HG02973 (cell line): ENCODE data around the gene KNCN.

ENCODE experiments used
- ATAC-seq: cut with Tn5 transposase; IDR thresholded peaks from one replicate; pipeline ENCODE4 v1.9.1; 2021; ENCODE audit warnings: moderate library complexity; ENCODE audit not compliant: unreplicated experiment

Gene KNCN

DNA sequence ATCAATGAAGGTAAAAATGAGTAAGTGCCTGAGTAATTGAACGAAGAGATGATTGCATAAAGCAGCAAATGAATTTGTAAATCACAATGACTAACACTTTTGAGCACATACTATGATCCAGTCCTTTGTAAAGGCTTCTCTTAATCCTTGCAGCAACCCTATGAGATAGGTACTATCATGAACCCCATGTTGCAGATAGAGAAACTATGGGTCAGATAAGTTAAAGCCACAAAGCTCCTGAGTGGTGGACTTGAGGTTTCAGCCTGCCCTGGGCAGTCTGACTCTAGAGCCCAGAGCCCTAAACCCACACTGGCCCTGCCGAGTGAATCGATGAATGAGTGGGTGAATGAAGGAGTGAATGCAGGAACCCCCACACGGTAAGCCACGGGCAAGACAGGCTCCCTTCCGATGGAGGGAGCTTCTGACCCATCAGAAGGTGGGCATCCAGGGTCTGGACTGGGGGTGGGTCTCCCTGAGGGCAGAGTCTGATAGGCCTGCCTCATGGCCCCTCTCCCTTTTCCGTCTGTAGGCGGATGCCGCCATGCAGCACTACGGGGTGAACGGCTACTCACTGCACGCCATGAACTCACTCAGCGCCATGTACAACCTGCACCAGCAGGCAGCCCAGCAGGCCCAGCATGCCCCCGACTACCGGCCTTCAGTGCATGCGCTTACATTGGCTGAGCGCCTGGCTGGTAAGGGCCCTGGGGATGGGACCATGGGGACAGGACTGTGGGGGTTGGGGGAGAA is 44.8 kb downstream of the KNCN start:
- ATAC-seq, result no peak

- no peak for ATAC-seq
Observed at GRCh38 chr1:46503421-46503820, 48.0 kb downstream of the KNCN start.

DNA sequence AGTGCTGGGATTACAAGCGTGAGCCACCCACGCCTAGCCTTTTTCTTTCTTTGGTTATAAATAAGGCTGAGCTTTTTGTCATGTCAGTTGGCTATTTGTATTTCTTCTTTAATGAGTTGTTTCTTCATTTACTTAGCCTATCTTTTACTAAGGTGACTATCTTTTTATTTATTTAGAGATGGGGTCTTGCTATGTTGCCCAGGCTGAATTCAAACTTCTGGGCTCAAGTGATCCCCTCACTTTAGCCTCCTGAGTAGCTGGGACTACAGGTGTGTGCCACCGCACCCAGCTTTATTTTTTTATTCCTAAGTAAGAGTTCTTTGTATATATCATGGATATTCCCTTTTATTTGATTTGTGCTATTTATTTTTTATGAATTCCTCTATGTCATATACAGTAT is 49.9 kb downstream of the KNCN start:
- no peak for ATAC-seq

DNA sequence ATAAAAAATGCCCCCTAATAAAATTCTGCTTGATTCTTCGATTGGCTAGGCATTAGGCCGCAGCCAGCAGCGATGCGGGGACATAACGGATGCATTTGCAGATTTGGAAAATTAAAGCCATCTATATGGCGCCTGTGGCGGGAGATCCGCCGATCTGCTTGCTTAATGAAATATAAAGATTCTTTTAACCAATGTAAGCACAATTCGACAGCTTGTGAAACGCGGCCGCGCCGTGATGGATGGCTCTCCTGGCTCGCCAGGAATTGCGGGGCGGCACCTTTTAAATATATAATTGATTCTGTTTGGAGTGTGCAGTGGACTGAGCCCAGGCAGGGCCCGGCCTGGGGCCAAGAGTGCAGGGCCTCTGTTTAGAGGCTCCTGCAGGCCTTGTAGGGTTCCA is 53.8 kb downstream of the KNCN start:
- no peak for ATAC-seq

GRCh38 chr1:46497020-46497419 is 54.4 kb downstream of the KNCN start:
- ATAC-seq, result no peak

DNA sequence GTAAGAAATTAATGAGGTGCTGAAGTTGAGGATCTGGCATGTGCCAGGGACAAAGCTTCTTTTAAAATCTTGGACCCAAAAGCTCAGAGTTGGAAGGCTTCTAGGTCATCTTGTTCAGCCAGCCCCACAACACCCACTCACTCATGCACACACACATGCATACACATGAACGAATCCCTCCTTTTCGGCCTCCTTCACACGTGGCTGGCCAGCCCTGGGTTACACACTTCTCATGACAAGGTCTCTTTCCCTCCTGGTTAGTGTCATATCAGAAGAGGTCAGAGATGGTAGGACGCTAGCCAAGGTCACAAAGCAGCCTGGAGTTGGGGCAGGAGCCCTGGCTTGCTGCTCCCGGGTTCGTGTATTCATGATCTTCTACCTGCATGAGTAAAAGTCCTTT is 54.9 kb downstream of the KNCN start:
- ATAC-seq, result no peak

DNA sequence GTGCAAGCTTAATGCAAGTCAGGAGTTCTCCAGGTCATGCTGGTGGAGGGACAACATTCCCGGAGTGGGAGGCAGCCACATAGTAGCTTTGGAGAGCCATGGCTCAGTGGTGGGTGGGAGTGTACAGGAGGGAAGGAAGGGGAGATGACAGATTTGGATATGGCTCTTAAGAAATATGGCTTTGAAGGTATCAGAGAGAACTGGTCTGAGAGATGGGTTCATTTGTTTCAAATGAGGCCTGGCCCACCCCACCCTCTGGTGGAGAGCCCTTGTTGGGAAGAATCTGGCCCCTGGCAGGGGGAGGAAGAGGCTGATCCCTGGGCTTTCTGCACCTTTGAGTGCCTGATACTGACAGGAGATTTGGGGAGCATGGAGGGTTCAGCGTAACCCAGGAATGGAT is 55.7 kb downstream of the KNCN start:
- ATAC-seq, result no peak
